WTC11 (cell line): Measurements from ENCODE around the gene MOV10. TPM values are rescaled to one million over a fixed set of nuclear protein-coding genes. Genes with fewer than 3 reads are reported as not detected.
"Not testable (repeated sequence)": the region's sequence is repeated elsewhere in the genome, so short reads cannot be mapped to it uniquely, and the experiment has no call there.

Experiments
- ATAC-seq: fragments of 200-7000 bp; cut with Tn5 transposase; 2 replicates; pipeline ENCODE4 v1.10.0; 2021; ENCODE audit warnings: mild to moderate bottlenecking, moderate library complexity
- CTCF ChIA-PET: fragments of 300-600 bp; sonication (Branson Sonifier 250); formaldehyde crosslinking; loops from one replicate; lab custom pipeline; 2021; ENCODE audit warnings: antibody characterized with exemption; lab: Charles Lee
- POLR2A ChIA-PET: fragments of 350-600 bp; sonication (Branson Sonifier 250); formaldehyde crosslinking; loops from one replicate; lab custom pipeline; 2021; ENCODE audit warnings: antibody characterized with exemption; lab: Charles Lee
- DNase-seq: peaks from one replicate; pipeline ENCODE4 v3.0.0; 2021; ENCODE audit warnings: low spot score
- H3K27ac Mint-ChIP-seq: 2 replicates; pipeline ENCODE4 v1.8.0; 2021; ENCODE audit warnings: mixed read lengths
- H3K27me3 Mint-ChIP-seq: 2 replicates; pipeline ENCODE4 v1.8.0; 2021; ENCODE audit warnings: low read depth, mild to moderate bottlenecking, moderate library complexity, mixed read lengths
- H3K36me3 Mint-ChIP-seq: 2 replicates; pipeline ENCODE4 v1.8.0; 2021; ENCODE audit warnings: mixed read lengths
- H3K4me1 Mint-ChIP-seq: 2 replicates; pipeline ENCODE4 v1.8.0; 2022; ENCODE audit warnings: mixed read lengths
- H3K4me3 Mint-ChIP-seq: 2 replicates; pipeline ENCODE4 v1.8.0; 2021; ENCODE audit warnings: mild to moderate bottlenecking, moderate library complexity, mixed read lengths
- H3K9me3 Mint-ChIP-seq: 2 replicates; pipeline ENCODE4 v1.8.0; 2021; ENCODE audit warnings: mixed read lengths
- CBFB ChIP-seq: sonication (generic); formaldehyde crosslinking; IDR thresholded peaks from 2 replicates; pipeline ENCODE4 v1.8.1; 2022; ENCODE audit warnings: mild to moderate bottlenecking, low read depth, missing genetic modification reagents
- EMX1 ChIP-seq: fragments of 250-450 bp; sonication (Bioruptor Pico); IDR thresholded peaks from 2 replicates; pipeline ENCODE4 v1.8.0; 2021; ENCODE audit warnings: mild to moderate bottlenecking
- FOXJ3 ChIP-seq: sonication (generic); formaldehyde crosslinking; IDR thresholded peaks from 2 replicates; pipeline ENCODE4 v1.9.0; 2021; ENCODE audit warnings: missing genetic modification reagents, mild to moderate bottlenecking, borderline replicate concordance
- FOXP1 ChIP-seq: sonication (generic); formaldehyde crosslinking; IDR thresholded peaks from 2 replicates; pipeline ENCODE4 v1.8.0; 2022; ENCODE audit warnings: missing genetic modification reagents, mild to moderate bottlenecking, moderate library complexity, borderline replicate concordance
- NFATC4 ChIP-seq: fragments of 250-450 bp; sonication (Bioruptor Pico); IDR thresholded peaks from 2 replicates; pipeline ENCODE4 v1.9.0; 2021; ENCODE audit warnings: mild to moderate bottlenecking
- NFE2L1 ChIP-seq: sonication (generic); formaldehyde crosslinking; IDR thresholded peaks from 2 replicates; pipeline ENCODE4 v1.8.1; 2023; ENCODE audit warnings: missing genetic modification reagents
- OVOL2 ChIP-seq: fragments of 250-450 bp; sonication (Bioruptor Pico); IDR thresholded peaks from 2 replicates; pipeline ENCODE4 v1.9.0; 2021; ENCODE audit warnings: mild to moderate bottlenecking, borderline replicate concordance
- SP1 ChIP-seq: sonication (generic); formaldehyde crosslinking; conservative IDR thresholded peaks from 2 replicates; pipeline ENCODE4 v1.8.1; 2022; ENCODE audit warnings: missing genetic modification reagents
- TP53 ChIP-seq: sonication (generic); formaldehyde crosslinking; IDR thresholded peaks from 2 replicates; pipeline ENCODE4 v1.8.1; 2023; ENCODE audit warnings: mild to moderate bottlenecking, missing genetic modification reagents
- ZNF121 ChIP-seq: sonication (generic); formaldehyde crosslinking; IDR thresholded peaks from 2 replicates; pipeline ENCODE4 v1.8.0; 2023; ENCODE audit warnings: missing genetic modification reagents
- ZNF219 ChIP-seq: sonication (generic); formaldehyde crosslinking; IDR thresholded peaks from 2 replicates; pipeline ENCODE4 v1.8.0; 2023; ENCODE audit warnings: missing genetic modification reagents, mild to moderate bottlenecking, borderline replicate concordance
- ZNF232 ChIP-seq: sonication (generic); formaldehyde crosslinking; IDR thresholded peaks from 2 replicates; pipeline ENCODE4 v1.8.0; 2022; ENCODE audit warnings: mild to moderate bottlenecking, missing genetic modification reagents
- total RNA-seq: library from RNA; stranded (reverse); gene quantifications from 3 replicates; pipeline ENCODE4 v1.2.3, GENCODE V29; 2021
- TF ChIP-seq, protein P1 (sequence below): sonication (generic); formaldehyde crosslinking; conservative IDR thresholded peaks from 2 replicates; pipeline ENCODE4 v1.8.1; 2023; ENCODE audit warnings: mild to moderate bottlenecking, low read depth, missing genetic modification reagents, moderate library complexity
- TF ChIP-seq, protein P2 (sequence below): sonication (generic); formaldehyde crosslinking; IDR thresholded peaks from 2 replicates; pipeline ENCODE4 v1.8.0; 2022; ENCODE audit warnings: mild to moderate bottlenecking, missing genetic modification reagents
- TF ChIP-seq, protein P3 (sequence below): sonication (generic); formaldehyde crosslinking; IDR thresholded peaks from 2 replicates; pipeline ENCODE4 v1.8.1; 2023; ENCODE audit warnings: mild to moderate bottlenecking, moderate library complexity, missing genetic modification reagents
- TF ChIP-seq, protein P4 (sequence below): fragments of 250-450 bp; sonication (Bioruptor Pico); IDR thresholded peaks from 2 replicates; pipeline ENCODE4 v1.9.0; 2021; ENCODE audit warnings: mild to moderate bottlenecking
- TF ChIP-seq, protein P5 (sequence below): fragments of 250-450 bp; sonication (Bioruptor Pico); IDR thresholded peaks from 2 replicates; pipeline ENCODE4 v1.8.0; 2021; ENCODE audit warnings: mild to moderate bottlenecking
- TF ChIP-seq, protein P6 (sequence below): sonication (generic); formaldehyde crosslinking; IDR thresholded peaks from 2 replicates; pipeline ENCODE4 v1.8.1; 2023; ENCODE audit warnings: mild to moderate bottlenecking, missing genetic modification reagents, moderate library complexity

The MOV10 gene
- total RNA-seq, 1 experiment from 2014 or later = 80.7 TPM

DNA sequence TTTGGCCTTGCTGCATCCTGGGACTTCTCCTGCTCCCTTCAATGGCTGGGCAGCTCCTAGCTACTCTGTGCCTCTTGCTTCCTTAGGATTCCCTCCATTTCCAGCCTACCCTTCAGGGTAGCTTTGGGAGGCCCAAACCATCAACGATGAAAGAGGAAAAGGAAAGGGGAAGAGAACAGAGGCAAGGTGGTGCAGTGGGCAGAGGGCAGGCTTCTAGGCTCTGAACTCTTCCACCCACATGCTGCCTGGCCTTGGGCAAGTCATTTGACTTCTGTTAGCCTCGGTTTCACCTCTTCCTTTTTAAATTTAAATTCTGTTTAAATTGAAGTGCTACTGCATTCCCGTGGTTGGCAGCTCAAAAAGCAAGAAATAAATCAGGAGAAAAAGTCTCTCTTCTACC, 46.3 kb downstream of the MOV10 start (continued):
- TF ChIP-seq, protein P1, sequence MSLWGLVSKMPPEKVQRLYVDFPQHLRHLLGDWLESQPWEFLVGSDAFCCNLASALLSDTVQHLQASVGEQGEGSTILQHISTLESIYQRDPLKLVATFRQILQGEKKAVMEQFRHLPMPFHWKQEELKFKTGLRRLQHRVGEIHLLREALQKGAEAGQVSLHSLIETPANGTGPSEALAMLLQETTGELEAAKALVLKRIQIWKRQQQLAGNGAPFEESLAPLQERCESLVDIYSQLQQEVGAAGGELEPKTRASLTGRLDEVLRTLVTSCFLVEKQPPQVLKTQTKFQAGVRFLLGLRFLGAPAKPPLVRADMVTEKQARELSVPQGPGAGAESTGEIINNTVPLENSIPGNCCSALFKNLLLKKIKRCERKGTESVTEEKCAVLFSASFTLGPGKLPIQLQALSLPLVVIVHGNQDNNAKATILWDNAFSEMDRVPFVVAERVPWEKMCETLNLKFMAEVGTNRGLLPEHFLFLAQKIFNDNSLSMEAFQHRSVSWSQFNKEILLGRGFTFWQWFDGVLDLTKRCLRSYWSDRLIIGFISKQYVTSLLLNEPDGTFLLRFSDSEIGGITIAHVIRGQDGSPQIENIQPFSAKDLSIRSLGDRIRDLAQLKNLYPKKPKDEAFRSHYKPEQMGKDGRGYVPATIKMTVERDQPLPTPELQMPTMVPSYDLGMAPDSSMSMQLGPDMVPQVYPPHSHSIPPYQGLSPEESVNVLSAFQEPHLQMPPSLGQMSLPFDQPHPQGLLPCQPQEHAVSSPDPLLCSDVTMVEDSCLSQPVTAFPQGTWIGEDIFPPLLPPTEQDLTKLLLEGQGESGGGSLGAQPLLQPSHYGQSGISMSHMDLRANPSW (CRISPR knock-in tag) = no peak
- TF ChIP-seq SP1 (CRISPR knock-in tag) = no peak
- no peak for TF ChIP-seq ZNF219 (CRISPR knock-in tag)
- no peak for TF ChIP-seq FOXJ3 (CRISPR knock-in tag)
- TF ChIP-seq, protein P2, sequence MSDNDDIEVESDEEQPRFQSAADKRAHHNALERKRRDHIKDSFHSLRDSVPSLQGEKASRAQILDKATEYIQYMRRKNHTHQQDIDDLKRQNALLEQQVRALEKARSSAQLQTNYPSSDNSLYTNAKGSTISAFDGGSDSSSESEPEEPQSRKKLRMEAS (CRISPR knock-in tag) = no peak
- TF ChIP-seq ZNF232 (CRISPR knock-in tag) = no peak

DNA sequence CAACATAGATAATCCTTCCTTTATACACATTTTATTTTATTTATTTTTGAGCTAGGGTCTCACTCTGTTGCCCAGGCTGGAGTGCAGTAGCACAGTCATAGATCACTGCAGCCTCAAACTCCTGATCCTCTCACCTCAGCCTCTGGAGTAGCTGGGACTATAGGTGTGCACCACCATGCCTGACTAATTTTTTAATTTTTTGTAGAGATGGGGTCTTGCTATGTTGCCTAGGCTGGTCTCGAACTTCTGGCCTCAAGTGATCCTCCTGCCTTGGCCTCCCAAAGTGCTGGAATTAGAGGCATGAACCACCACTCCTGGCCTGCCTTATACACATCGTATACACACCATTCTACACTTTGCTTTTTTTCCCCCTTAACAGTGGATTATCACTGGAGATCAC, 46.8 kb downstream of the MOV10 start:
- peak; percentile 59; the same call in 1 of the 2 replicates for TF ChIP-seq ZNF121 (CRISPR knock-in tag)
- ATAC-seq, H3K9me3 Mint-ChIP-seq, H3K27ac Mint-ChIP-seq, H3K4me3 Mint-ChIP-seq, POLR2A ChIA-PET, H3K36me3 Mint-ChIP-seq, DNase-seq: not testable (repeated sequence)
- CTCF ChIA-PET = interaction anchor here (9.6 to 12.5 kb wide), 2 partner anchors 82 to 351 kb away, joined by 115 to 373 read pairs; partner anchors contain the start of gene LRIG2
- Mint-ChIP-seq H3K4me1 (peaks cover 26% of the 10 kb centered on the region), H3K27me3 (peaks cover 54% of the 10 kb centered on the region)

DNA sequence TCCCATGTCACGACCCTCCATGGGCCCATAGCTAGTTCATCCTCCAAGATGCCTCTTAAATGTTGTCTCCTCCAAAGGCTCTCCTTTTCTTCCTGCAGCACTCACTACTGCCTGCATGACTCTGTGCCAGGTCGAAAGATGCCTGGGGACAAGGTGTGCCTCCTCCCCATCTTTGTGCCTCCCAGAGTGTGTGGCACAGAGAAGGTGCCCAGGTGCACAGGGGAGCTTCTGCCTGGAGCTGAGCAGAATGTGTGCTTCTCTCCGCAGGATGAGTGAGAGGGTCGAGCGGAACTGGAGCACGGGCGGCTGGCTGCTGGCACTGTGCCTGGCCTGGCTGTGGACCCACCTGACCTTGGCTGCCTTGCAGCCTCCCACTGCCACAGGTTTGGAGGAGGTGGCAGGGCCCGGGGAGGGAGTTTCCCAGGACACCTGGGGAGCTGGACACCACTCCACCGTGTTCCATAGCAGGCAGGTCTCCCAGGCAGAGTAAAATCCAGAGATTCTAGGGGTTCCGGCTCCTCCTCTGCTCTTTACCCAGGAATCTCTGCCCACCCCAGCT, 47.6 kb downstream of the MOV10 start:
- Mint-ChIP-seq H3K4me3 (0 out of 2 replicates have a peak overlapping the region, but pooled peaks have one; percentile 67), H3K9me3 (peaks cover 5% of the 10 kb centered on the region), H3K27ac (no peak overlapping the region), H3K27me3 (peaks cover 50% of the 10 kb centered on the region), H3K4me1 (peaks cover 19% of the 10 kb centered on the region), H3K36me3 (no peaks in the 10 kb centered on the region)
- ChIA-PET POLR2A (interaction anchor here (1.4 kb wide), 1 partner anchor 81 kb away, joined by 3 read pairs; no protein-coding TSS in a partner anchor), CTCF (interaction anchor here (0.6 to 12.5 kb wide), 7 partner anchors 7 to 350 kb away, joined by 3 to 373 read pairs (median 7); partner anchors contain the start of genes LRIG2 and PPM1J)
- ATAC-seq (no peak), DNase-seq (no peak)
- no peak for TF ChIP-seq OVOL2 (CRISPR knock-in tag)
- TF ChIP-seq, protein P3, sequence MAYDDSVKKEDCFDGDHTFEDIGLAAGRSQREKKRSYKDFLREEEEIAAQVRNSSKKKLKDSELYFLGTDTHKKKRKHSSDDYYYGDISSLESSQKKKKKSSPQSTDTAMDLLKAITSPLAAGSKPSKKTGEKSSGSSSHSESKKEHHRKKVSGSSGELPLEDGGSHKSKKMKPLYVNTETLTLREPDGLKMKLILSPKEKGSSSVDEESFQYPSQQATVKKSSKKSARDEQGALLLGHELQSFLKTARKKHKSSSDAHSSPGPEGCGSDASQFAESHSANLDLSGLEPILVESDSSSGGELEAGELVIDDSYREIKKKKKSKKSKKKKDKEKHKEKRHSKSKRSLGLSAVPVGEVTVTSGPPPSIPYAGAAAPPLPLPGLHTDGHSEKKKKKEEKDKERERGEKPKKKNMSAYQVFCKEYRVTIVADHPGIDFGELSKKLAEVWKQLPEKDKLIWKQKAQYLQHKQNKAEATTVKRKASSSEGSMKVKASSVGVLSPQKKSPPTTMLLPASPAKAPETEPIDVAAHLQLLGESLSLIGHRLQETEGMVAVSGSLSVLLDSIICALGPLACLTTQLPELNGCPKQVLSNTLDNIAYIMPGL (CRISPR knock-in tag) = 0 out of 2 replicates have a peak, but pooled peaks have one; percentile 5
- TF ChIP-seq, all 79 proteins: peak for 1

DNA sequence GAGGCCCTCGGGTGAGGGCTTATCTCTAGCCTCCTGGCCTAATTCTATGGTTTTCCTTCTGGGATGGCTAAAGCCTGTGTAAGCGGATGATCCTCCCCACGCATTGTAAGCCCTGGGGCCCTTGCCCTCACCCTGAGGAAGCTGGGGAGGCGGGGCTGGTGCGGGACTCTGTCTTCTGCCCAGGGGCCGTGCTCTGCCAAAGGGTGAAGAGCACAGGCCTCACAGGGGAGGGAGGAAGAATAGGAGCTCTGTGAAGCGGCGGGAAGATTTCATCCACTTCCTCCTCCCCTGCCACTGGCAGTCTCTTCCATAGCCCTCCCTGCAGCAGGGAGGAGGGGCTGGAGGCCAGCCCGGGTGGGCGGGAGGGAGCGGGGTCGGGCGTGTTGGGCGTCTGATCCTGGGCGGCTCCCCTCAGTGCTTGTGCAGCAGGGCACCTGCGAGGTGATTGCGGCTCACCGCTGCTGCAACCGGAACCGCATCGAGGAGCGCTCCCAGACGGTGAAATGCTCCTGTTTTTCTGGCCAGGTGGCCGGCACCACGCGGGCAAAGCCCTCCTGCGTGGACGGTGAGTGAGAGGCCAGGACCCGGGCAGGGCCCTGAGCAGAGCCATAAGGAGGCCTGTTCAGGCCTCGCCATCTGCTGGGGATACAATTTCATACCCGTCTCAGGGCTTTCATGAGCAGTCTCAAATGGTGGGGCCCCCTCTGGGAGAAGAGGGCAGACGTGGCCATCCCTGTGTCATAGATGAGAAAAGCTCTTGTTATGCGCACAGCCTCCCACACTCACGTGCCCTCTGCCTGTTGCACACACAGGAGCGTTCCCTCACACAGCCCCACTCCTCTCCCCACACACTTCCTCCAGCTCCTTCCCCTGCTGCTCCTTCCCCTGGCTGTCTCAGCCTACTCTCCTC, 48.4 kb downstream of the MOV10 start:
- Mint-ChIP-seq H3K27ac (no peak overlapping the region), H3K4me3 (peak overlapping the region; percentile 67), H3K36me3 (no peaks in the 10 kb centered on the region), H3K27me3 (peaks cover 55% of the 10 kb centered on the region), H3K9me3 (peaks cover 5% of the 10 kb centered on the region), H3K4me1 (peaks cover 18% of the 10 kb centered on the region)
- POLR2A ChIA-PET = interaction anchor here (0.9 to 1.4 kb wide), 2 partner anchors 80 to 484 kb away, joined by 3 read pairs; no protein-coding TSS in a partner anchor
- CTCF ChIA-PET = interaction anchor here (0.6 to 12.5 kb wide), 8 partner anchors 8 to 350 kb away, joined by 3 to 373 read pairs (median 6); partner anchors contain the start of genes LRIG2 and PPM1J
- peak; percentile 62 for ATAC-seq
- peak; percentile 58 for DNase-seq
- TF ChIP-seq CBFB (CRISPR knock-in tag) (no peak), NFATC4 (CRISPR knock-in tag) (no peak), FOXP1 (no peak), EMX1 (CRISPR knock-in tag) (no peak), TP53 (no peak), NFE2L1 (CRISPR knock-in tag) (no peak)
- TF ChIP-seq, protein P4, sequence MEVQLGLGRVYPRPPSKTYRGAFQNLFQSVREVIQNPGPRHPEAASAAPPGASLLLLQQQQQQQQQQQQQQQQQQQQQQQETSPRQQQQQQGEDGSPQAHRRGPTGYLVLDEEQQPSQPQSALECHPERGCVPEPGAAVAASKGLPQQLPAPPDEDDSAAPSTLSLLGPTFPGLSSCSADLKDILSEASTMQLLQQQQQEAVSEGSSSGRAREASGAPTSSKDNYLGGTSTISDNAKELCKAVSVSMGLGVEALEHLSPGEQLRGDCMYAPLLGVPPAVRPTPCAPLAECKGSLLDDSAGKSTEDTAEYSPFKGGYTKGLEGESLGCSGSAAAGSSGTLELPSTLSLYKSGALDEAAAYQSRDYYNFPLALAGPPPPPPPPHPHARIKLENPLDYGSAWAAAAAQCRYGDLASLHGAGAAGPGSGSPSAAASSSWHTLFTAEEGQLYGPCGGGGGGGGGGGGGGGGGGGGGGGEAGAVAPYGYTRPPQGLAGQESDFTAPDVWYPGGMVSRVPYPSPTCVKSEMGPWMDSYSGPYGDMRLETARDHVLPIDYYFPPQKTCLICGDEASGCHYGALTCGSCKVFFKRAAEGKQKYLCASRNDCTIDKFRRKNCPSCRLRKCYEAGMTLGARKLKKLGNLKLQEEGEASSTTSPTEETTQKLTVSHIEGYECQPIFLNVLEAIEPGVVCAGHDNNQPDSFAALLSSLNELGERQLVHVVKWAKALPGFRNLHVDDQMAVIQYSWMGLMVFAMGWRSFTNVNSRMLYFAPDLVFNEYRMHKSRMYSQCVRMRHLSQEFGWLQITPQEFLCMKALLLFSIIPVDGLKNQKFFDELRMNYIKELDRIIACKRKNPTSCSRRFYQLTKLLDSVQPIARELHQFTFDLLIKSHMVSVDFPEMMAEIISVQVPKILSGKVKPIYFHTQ (CRISPR knock-in tag) = no peak
- TF ChIP-seq, protein P5, sequence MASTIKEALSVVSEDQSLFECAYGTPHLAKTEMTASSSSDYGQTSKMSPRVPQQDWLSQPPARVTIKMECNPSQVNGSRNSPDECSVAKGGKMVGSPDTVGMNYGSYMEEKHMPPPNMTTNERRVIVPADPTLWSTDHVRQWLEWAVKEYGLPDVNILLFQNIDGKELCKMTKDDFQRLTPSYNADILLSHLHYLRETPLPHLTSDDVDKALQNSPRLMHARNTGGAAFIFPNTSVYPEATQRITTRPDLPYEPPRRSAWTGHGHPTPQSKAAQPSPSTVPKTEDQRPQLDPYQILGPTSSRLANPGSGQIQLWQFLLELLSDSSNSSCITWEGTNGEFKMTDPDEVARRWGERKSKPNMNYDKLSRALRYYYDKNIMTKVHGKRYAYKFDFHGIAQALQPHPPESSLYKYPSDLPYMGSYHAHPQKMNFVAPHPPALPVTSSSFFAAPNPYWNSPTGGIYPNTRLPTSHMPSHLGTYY = no peak
- TF ChIP-seq, protein P6, sequence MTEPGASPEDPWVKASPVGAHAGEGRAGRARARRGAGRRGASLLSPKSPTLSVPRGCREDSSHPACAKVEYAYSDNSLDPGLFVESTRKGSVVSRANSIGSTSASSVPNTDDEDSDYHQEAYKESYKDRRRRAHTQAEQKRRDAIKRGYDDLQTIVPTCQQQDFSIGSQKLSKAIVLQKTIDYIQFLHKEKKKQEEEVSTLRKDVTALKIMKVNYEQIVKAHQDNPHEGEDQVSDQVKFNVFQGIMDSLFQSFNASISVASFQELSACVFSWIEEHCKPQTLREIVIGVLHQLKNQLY (CRISPR knock-in tag) = no peak
